ENCODE data around the gene NPAS3. TPM values are rescaled to one million over a fixed set of nuclear protein-coding genes. Genes with fewer than 3 reads are reported as not detected.

Gene NPAS3
- total RNA-seq, 1 donor from 2014 or later: 3.6 TPM

DNA sequence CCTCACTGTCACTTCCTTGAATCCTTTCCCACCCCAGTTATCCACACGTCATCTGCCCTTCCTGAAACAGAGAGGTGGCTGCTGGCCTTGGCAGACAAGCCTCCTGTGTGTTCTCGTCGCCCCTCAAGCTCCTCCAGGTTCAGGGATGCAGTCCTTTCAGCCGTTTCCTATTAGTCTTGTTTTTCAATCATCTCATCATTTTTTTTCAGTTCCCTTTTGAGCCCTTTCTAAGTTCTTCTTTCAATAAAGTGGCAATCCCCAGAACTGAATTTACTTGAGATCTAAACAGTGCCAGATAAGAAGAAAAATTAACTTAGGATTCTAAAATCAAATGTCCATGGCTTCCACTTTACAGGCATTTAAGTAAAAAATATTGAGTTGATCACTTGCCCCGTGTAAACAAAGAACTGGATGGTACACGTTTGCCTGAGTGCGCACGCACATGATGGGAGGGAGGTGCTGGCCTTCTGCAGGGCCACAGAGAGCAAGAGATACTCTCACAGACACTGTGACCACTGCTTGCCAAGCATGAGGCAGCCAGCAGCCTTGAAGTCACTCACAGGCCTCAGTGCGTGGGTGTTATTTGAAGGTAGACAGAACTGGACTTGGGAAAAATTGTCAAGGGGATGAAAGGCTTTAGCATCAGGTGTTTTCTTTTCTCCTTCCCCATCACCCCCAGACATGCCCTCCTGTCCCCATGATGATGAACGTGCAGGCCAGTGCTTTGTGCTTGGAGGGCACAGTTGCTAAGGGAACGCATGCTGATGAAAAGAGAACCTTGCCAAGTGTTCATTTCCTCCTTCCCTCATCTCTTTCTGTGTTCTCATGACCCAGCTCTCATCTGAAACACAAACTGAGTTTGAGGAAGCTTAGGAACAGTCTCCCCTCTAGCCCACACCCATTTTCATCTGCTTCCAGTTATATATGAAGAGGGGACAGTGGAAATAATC lies 603.9 kb downstream of the NPAS3 start:
- DNase-seq (ENCODE audit: low spot score): no peak

DNA sequence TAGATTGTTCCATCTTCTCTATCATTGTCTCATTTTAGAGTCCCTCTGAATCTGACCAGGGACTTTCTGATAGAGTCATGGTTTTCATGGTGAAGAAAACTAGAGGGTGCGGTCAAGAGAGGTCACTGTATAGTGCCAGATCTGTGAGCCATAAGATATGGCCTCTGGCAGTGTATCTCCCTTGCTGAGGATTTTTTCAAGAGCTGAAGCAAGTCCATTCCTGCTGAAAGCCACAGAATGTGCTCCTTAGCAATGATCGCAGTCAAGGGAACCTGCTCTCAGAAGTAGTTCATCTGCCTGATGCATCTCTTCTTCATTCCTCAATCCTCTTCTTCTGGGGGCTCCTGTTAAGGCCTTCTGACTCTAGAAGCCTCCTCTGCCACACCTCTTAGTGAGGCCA lies 607.0 kb downstream of the NPAS3 start:
- no peak for DNase-seq (ENCODE audit: low spot score)

GRCh38 chr14:33548606-33549005 lies 609.9 kb downstream of the NPAS3 start:
- DNase-seq (ENCODE audit: low spot score): no peak

GRCh38 chr14:33551963-33552362 lies 613.3 kb downstream of the NPAS3 start:
- DNase-seq (ENCODE audit: low spot score): no peak

- DNase-seq (ENCODE audit: low spot score): no peak
Observed at GRCh38 chr14:33553706-33554278, 615.1 kb downstream of the NPAS3 start.

GRCh38 chr14:33554988-33555387 lies 616.3 kb downstream of the NPAS3 start:
- DNase-seq (ENCODE audit: low spot score): no peak

- no peak for DNase-seq (ENCODE audit: low spot score)
Observed at GRCh38 chr14:33555710-33556350, 617.2 kb downstream of the NPAS3 start.

- DNase-seq (ENCODE audit: low spot score): no peak
Observed at GRCh38 chr14:33556382-33557121, 617.9 kb downstream of the NPAS3 start.

DNA sequence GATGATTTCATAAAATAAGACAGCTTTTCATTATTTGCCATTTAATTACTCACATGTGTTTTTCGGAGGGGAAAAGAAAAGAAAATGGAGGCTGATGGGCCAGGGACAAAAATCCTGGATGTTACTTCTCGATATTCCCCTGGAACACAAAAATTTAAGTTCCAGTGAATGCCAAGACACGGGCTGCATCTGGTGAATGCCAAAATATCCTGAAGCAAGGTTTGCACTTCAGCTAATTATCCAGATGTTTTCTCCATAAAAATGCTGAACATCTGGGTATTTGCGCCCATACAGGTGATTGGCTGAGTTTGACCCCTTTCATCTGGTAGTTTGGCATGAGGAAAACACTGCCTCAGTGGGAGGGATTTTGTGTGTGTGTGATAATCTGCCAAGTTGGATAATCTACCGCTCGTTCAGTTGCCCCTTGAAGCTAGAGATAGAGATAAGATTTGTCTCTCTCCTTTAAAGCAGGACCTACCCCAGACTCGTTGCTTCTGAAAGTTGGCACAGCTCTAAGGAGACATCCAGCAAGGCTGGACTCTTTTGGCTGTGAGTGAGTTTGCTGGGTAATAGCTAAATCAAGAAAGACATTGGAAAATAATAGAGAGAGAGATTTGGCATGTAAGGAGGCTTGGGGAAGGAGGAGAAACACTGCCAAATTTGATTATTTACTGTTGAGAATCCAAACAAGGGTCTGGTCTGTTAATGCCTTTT lies 622.2 kb downstream of the NPAS3 start:
- DNase-seq (ENCODE audit: low spot score): no peak

DNA sequence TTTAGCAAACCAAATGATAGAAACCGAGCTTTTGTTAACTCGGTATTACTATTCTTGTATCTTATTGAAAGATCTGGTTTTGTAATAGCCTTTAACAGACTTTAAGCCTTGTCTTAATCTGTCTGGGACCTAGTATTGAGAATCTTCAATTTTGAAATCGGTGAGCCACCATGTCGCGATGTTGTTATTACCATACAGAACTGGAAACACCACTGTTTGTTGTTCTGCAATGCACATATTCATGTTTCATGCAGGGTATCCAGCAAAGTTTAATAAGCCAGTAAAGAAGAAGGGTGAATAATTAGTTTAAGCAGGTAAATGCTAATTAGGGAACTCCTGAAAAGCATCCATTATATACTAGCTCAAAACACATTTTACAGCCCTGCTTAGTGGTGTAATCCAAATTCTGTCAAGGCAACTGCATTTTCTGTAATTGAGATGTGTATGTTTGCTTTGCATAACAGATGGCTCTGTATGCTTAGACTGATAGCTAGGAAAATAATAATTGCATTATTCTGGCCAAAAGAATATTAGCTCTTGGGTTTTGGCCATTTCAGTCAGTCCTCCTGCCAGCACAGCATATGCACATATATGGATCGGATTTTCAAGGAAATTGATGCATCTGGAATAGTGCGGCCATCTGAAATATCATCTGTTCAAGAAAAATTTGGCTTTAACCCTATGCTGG lies 623.0 kb downstream of the NPAS3 start:
- no peak for DNase-seq (ENCODE audit: low spot score)

GRCh38 chr14:33563191-33563900 lies 624.7 kb downstream of the NPAS3 start:
- no peak for DNase-seq (ENCODE audit: low spot score)

DNA sequence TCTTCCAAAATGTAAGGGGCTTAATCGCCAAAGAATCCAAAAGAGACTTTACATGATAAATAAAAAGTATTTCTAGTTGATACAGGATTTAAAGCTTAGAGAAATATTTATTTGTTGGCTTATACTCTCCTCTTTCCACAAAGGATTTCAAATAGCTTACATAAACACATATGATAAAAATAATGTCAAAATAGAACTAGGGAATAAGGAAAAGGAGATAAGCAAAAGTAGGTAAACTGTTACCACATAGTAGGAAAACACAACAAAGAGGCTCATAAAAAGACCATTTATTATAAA lies 625.2 kb downstream of the NPAS3 start:
- no peak for DNase-seq (ENCODE audit: low spot score)

DNA sequence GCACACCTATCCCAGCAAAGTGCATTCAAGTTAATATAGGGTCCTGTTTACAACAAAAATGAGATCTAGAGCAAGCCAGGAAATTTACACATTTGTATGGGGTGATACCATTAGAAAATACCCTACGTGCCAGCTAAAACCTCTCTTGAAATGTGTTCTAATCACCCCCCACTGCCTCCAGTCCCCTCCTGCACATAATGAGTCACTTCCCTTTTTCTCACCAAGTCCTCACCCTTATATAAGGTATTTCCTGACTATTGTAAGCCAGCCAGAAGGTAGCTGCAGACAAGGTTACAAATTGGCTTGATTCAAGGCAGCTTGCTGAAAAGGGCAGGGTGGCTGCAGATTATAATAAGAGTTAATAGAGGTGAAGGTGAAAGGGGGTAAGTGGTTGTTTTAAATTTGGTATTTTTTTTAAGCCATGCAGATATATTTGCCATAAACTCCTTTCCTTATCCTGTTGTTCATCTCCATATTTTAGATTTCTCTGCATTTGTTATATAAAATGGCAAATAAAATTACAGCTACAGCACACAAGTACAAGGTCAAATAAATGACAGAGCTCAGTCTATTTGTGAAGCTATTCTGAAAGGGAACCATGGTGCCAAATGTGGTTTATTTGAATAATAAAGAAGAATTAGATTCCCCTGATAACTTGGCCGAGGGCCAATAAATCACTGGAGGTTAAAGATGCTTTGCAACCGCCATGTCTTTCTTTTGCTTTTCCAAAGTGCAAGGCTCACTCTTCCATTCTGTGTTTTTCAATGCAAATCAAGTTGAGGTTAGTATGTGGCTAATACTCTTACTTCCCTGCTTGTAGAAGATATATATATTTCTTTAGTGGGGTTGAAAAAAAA lies 626.3 kb downstream of the NPAS3 start:
- no peak for DNase-seq (ENCODE audit: low spot score)

DNA sequence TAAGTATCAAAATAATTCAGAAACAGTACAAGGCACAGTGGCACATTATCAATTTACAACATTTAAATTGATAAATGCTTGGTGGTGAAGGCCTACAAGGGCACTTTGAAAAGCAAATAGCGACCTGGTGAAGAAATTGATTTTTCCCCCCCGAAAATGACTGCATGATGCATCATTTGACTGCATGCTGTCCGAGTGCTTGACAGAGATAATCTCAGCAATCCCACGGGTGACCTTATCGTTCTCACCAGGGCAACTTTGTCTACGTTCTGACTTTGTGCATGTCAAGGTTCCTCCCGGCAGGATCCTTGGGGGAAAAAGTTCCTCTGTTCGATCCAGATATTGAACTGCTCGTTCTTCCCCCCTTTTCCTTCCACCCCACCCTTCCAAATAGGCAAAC lies 627.4 kb downstream of the NPAS3 start:
- no peak for DNase-seq (ENCODE audit: low spot score)

DNA sequence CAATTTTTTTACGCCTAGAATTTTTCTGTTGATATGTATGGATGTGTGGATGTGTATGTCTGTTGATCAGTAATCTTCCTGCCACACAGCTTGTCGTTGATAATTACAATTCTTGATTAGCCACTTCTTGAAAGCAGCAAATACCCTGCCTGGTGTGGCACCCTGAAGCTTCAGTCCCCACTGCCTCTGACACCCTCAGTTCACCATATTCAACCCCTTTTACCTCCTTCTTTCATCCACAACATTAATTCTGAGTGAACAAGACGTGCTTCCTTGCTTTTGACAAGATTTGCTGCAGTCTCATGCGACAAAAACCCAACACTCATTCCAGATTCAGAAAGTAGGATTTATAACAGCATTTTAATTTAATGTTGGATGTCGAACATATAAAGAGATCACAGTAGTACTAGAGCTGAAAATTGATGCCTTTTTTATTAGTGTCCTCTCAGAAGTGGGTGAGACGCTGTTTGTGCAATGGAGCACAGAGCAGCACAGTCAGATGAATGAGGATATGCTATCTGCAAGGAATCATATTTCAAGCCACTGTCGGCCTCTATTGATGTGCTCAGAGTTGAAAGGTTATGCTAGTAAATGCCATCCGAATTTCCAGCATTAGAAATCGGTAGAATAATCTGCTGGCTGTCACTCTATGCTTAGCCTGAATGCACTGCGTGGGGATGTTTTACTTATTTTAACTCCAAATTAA lies 628.5 kb downstream of the NPAS3 start:
- DNase-seq (ENCODE audit: low spot score): no peak

- DNase-seq (ENCODE audit: low spot score): no peak
Observed at GRCh38 chr14:33567731-33568130, 629.1 kb downstream of the NPAS3 start.

- DNase-seq (ENCODE audit: low spot score): no peak
Observed at GRCh38 chr14:33568935-33569579, 630.4 kb downstream of the NPAS3 start.
